NCI-H1105 treated with DMSO at 0.1 percent for 48 hours (cell line): ENCODE measurements around the gene UROD.
"Not testable (repeated sequence)": the region's sequence is repeated elsewhere in the genome, so short reads cannot be mapped to it uniquely, and the experiment has no call there.

Experiments used
- DNase-seq: peaks from one replicate; lab custom pipeline; 2025; lab: John Stamatoyannopoulos, UW

Gene UROD

DNA sequence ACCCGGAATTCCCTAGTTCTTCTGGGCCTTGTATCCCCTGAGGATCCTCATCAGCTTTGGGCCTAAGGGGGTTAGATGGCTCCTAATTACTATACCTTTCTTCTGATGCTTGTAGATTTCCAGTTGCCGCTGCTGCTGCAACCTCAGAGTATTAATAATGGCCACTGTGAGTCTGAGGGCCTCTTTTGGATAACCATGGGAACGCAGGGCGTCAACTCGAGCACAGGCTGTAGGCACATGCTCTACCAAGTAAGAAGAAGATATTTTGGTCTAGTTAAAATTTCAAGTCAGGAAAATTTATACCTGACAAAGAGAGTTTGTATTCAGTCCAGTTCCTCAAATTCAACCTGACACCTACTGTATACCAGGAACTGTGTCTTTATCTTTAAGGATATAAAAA lies 28.2 kb downstream of the UROD start:
- no peak for DNase-seq

DNA sequence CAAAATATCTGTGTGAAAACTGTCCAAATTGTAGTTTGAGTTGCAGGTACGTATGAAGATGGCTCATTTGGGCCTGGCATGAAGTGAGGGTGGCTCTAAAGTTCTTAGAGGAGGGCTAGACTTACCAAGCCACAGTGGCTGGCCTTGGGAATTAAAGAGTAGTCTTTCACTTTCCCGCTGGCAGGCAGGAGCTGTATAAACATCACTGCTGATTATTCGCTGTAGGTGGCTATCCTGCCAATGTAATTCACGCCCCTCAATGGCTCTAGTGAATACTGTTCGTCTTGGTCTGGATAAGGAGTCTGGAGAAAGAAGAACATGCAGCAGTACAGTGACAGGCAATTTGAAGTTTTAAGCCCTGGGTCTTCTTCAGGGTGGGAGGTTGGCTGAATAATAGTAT lies 31.0 kb downstream of the UROD start:
- DNase-seq: no peak

DNA sequence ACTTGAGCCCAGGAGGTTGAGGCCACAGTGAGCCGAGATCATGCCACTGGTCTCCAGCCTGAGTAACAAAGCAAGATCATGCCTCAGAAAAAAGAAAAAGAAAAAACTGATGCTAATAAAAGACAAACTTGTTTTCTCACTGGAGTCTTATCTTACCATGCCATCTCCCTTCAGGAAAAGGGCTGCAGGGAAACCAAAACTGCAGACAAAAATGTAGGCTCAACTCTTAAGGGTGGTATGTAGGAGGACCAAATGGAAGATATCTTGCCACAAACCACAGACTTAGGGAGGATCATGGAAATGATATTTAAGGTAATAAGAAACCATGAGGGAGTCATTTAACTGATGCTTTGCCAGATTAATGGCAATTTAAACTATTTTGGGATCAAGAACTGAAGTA lies 32.9 kb downstream of the UROD start:
- no peak for DNase-seq

DNA sequence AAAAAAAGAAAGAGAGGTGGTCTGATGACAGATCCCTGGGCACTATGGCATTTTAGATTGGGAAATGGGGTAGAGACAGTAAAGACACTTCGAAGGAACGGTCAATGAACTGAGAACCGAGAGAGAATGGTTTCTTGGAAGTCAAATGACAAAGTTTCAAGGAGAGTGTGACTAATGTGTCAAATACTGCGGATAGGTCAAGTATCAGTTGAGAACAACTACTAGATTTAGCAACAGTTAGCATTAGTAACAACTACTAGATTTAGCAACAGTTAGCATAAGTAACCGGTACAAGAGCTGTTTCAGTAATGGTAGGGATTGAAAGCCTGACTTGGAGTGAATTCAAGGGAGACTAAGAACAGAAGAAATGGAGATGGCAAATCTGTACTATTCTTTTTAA lies 35.0 kb downstream of the UROD start:
- DNase-seq: no peak

DNA sequence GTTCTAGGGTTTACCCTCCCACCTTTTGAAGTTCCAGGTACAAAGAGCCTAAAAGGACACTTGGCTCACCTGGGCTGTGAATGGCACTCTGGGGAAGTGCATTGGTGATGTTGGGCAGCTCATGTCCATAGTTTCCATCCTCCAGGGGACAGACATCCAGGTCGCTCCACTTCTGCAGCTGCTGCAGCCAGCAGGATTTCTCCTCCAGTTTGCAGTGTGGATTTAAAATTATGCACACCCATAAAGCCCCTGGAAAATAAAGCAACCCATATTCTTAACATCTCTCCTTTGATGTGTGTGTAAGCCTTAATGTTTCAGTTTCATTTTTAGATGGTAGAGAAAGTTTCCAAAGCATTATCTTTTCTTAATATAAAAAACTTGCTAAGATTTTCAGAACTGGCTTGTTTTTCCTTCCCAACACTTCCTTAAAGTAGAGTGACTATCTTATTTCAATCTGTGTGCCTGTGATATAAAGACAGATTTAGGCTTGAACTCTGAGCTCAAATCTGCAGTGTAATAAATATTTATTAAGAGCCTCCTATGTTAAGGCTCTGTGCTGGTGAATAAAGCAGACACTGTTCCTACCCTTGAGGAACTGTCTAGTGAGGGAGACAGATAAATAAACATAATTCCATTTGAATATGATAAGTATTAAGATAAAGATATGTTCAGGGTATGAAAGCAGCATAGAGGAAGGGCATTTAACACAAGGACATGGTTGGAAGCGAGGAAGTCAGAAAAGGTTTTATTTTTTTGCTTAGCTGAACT lies 39.1 kb downstream of the UROD start:
- DNase-seq: no peak

DNA sequence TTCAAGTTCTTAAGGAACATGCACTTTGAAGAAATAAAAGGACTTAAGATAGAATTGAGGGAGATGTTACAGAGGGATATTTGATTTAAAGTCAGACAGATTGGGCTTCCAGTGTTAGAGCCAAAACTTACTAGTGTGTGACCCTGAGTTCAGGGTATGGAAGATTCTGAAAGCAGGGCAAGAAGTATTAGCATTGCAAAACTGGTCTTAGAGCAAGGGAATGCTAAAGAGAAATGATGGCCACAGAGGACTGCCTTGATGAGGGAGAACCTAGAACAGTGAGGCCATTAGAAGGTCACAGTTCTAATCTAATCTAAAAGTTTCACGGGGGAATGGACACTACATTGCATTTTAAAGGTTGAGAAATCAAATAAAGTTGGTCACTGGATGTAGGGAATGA lies 45.5 kb downstream of the UROD start:
- DNase-seq: no peak

DNA sequence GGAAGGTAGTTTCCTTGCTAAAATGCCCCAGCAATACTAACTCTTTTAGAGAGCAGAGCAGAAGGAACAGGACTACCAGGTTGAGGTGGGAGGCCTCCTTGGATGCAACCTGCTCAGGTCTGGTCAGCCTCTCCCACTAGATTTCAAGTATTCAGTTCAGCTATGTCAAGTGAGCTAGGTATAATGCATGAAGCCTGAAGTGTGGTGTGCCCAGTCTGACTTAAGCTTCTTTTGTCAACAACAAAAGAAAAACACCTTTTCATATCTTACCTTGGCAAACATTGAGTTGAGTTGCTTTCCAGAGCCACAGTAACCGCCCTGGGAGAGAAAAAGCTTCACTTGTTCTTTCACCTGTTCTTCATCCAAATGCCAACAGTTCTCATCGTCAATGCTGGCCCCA lies 47.8 kb downstream of the UROD start:
- DNase-seq: no peak

DNA sequence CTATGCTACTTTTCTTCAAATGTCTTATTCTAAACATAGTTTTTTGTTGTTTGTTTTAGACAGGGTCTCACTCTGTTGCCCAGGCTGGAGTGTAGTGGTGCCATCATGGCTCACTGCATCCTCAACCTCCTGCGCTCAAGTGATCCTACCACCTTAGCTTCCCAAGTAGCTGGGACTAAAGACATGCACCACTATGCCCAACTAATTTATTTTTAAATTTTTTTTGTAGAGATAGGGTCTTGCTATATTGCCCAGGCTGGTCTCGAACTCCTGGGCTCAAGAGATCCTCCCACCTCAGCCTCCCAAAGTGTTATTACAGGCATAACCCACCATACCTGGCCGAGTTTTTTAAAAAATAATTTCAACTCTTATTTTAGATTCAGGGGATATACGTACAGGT lies 50.4 kb downstream of the UROD start:
- not testable (repeated sequence) for DNase-seq

DNA sequence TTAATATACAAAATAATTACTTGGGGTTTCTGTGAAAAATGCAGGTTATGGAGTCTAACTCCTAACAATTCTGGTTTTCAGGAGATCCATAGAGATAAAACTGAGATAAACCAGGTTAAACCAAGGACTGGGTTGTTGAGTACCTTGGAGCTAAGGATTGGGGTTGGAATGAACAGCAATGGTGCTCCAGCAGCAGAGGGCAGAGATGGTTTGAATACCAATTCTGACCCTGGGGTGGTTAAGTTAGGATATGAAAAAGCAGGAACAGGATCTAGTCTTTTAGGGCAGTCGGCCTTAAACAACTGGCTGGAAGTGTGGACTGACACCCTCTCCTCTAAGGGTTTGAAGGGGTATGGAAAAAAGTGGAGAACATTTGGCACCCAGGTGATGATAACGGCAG lies 53.0 kb downstream of the UROD start:
- no peak for DNase-seq
